H4 (cell line): ENCODE data around the gene OR8G1. TPM values are rescaled to one million over a fixed set of nuclear protein-coding genes. Genes with fewer than 3 reads are reported as not detected.
"Not testable (repeated sequence)": the region's sequence is repeated elsewhere in the genome, so short reads cannot be mapped to it uniquely, and the experiment has no call there.

ENCODE experiments used
- DNase-seq: peaks from one replicate; pipeline ENCODE4 v3.0.0-alpha.2; 2015; ENCODE audit warnings: low spot score
- total RNA-seq: library from RNA; depleted of rRNA; stranded (reverse); fragments of >200 nt; shearing (Covaris generic); gene quantifications from 2 replicates; pipeline ENCODE4 v1.2.3, GENCODE V29; 2014; rRNA removed

OR8G1 gene, protein sequence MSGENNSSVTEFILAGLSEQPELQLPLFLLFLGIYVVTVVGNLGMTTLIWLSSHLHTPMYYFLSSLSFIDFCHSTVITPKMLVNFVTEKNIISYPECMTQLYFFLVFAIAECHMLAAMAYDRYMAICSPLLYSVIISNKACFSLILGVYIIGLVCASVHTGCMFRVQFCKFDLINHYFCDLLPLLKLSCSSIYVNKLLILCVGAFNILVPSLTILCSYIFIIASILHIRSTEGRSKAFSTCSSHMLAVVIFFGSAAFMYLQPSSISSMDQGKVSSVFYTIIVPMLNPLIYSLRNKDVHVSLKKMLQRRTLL
- total RNA-seq, result not detected in 2 replicates

DNA sequence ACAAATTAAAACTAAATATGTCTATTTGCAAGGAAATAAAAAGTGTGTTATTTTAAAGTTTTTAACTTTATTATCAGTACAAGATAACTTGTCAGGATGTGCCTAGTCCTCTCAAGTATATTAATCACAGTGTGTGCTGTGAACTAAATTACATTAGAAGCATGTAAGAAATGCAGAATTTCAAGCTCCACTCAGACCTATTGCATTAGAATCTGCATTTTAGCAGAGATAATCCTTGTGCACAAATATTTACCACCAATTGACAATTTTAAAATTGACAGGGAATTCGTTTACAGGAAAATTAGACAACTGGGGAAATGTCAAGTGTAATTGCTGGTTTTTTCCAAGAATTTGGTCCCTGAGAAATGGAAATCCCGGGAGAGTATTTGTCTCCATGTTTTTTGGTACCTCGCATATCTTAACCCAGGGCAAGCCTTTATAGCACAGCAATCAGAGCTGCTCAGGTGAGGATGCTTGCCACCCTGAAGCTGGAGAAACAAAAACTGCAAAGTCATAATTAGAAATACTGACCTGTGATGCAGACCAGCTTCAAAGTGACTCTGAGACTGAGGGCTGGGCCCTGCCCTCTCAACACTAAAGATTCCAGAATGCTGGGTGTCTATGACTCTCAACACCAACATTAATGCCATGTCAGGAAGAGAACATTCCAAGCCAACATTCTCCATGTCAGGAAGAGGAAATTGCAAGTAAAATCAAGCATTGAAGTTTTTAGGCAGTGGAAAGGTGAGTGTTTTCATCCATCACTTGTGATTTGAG, at the start of gene OR8G1:
Gene OR8G1, plus strand, starts transcription at position 475 of the 777 bp plus-strand sequence. CDS start 8,581 bp downstream, outside the sequence.
- no peak for DNase-seq

DNA sequence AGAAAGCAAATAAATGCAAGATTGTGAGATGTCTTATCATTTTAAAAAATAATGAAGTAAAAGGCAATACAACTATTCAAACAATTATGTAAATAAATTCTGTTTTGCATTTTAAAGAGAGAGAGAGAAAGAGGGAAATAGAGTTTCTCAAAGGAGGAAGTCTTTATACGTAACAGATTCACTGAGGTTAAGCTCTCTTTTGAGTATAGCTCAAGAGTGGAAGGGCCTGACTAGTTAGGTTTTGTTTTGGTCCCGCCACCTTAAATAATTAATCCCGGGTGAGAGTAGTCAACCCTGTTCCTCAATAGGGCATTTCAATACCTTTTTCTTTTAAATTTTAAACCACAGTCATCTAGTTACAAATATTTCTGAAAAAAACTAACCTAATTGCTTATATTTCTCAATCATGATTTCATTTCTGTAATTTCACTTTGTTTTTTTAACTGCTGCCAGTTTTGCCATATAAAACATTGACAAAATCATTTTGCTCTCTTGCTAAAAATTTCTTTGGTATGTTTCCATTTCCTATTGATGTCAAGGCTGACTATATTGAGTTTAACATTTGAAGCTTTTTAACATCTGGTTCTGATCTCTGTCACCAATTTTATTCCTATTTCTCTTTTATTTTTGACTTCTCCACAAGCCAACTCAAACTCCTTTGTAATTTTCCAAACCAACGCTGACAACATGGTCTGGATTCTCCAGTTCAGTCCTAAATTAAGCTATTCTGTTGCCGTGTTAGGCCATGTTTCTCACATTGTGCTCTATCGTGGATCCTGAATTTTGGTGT, 47.5 kb upstream of the OR8G1 start:
- DNase-seq, result no peak

DNA sequence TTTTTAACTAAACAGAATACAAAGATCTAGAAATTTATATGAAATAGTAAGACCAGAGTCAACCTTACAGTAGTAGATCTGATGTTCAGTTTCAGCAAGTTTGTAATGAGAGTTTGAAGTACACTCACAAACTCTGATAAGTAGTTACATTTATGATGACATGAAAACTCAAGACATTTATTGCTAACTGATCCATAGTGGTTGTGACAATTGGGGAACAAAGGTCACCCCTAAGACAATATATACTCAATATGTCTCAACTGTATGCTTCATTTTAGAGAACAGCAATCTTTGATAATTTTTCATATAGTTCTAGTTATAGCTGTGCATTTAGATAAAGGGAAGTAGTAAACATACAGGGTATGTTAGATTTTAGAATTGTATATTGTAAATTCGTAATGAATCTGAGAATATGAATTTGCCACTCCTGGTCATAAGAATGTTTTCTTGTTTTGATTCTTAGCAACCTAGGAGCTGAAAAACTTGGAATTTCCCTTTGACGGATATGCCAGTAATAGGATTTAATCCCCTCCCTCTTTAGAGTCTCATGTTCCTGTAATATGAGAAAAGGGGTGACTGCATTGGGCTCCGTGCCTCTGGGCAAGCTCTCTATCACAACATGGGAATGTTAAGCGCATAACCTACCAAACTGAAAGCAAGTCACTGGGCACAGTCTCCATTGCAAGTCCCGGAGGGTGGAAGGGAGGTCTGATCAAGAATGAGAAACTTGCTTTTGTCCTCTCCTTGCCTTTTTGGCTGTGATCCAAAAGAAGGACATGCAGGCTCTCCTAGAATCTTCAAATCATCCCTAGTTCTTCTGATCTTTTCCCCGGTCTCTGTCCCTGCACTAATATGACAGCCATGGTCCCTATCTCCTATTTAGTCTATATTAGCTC, 46.4 kb upstream of the OR8G1 start:
- no peak for DNase-seq

DNA sequence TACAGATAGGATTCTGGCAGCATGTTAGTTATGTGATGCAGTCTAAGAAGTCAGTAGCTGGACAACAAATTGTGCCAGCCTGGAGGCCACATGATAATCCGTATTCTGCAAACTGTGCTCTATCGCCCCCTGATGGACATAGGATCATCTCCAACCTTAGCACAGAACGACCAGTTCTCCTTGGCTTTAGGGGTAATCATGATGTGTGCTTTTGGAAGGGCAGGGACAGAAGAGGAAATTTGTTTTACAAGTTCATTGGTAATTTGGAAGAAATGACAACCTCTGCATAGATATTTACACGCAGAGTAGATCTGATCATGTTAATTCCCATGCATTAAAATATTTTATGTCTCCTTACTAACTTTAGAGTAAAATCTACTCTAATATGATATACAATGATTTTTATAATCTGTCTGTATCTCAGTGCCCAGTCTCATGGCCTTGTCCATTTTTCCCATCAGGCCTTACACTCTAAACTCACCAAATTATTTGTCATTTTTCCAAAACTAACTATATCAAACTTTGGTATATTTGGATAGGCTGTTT, 45.6 kb upstream of the OR8G1 start:
- DNase-seq, result peak; percentile 62

DNA sequence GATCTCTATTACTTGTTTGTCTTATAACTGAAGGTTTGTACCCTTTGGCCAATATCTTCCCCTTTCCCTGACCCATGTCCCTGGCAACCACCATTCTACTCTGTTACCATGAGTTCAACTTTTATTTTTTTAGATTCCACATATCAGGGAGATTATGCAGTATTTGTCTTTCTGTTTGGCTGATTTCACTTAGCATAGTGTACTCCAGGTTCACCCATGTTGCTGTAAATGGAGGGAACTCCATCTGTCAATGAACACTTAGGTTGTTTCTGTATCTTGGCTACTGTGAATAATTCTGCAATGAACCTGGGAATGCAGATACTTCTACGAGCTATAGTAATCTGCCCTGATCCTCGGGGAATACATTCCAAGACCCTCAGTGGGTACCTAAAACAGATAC, 42.9 kb upstream of the OR8G1 start:
- no peak for DNase-seq

DNA sequence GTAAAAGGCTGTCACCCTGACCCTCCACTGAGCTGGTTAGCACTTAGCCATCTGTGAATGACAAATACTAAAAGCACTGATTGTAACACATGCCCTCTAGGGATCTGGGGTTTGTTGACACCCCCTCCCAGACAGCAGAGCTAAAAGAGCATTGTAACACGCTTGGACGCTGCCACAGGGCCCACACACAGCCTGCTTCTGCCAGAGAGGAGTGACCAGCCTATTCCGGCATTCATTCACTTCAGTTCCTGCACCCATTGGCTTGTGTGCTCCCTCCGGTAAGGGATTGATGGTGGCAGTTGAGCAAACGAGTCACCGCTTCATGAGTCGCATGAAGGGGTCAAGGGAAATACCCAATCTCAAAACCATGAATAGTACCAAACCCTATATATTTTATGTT, 42.0 kb upstream of the OR8G1 start:
- no peak for DNase-seq

DNA sequence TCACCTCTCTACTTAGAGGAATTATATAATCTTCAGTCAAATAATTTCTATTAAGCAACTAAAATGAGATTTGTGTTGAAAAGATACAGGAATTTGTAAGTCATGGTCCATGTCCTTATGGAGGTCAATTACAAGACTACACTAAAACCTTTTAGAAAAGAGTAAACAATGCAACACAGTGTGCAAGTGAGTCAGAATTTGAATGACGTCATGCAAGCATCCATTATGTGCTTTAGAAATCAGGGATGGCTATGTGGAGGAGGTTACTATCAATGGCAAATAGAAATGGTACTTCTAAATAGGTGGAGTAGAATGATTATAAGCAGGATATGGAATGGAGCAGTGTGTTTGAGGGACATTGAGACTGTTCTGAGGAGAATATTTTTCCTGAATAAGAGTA, 41.2 kb upstream of the OR8G1 start:
- DNase-seq, result peak; percentile 28

DNA sequence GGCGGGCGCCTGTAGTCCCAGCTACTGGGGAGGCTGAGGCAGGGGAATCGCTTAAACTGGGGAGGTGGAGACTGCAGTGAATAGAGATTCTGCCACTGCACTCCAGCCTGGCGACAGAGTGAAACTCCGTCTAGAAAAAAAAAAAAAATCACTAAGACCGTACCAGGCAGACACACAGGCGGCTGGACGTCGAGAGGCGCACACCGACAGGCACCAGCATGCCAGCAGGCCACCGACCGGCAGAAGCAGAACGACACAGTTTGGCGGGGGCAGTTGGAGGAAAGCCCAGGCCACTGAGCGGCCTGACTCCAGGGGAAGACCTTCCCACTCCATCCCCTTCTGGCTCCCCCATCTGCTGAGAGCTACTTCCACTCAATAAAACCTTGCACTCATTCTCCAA, 40.2 kb upstream of the OR8G1 start:
- DNase-seq, result no peak

DNA sequence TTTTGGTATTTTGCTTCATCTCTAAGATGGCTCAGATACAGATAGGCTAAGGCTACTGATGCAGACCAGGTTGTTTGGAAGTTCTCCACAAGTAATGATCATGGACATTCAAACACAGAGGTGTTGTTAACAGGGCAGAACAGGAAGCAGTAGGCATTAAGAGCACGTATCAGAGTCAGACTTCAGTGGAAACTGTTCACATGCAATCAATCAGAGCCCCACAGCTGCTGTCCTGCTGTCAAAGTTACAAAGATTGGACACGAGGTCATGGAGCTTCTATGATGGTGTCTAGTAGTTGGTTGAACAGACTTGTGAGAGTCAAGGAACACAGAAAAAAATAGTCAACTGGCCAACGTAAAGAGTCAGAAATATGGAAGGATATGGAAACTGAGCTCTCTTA, 37.9 kb upstream of the OR8G1 start:
- no peak for DNase-seq

DNA sequence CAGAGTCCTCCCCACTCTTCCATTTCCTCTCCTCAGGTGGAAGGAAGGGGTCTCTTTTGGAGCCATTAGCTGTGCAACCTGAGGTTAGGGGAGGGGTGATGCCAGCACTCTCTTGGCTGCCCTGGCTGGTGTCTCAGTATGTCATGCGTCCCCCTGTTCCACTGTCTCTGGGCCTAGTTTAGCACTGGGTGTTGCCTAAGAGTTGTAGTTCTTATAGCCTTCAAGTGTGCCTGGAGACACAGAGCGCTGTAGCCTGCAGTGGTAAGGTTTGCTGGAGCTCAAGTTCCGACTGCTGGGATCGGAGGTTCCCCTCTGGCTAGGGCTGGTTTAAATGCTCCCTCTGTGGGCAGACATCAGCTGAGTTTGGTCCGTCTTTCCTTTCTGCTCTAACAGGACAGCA, 36.9 kb upstream of the OR8G1 start:
- no peak for DNase-seq

DNA sequence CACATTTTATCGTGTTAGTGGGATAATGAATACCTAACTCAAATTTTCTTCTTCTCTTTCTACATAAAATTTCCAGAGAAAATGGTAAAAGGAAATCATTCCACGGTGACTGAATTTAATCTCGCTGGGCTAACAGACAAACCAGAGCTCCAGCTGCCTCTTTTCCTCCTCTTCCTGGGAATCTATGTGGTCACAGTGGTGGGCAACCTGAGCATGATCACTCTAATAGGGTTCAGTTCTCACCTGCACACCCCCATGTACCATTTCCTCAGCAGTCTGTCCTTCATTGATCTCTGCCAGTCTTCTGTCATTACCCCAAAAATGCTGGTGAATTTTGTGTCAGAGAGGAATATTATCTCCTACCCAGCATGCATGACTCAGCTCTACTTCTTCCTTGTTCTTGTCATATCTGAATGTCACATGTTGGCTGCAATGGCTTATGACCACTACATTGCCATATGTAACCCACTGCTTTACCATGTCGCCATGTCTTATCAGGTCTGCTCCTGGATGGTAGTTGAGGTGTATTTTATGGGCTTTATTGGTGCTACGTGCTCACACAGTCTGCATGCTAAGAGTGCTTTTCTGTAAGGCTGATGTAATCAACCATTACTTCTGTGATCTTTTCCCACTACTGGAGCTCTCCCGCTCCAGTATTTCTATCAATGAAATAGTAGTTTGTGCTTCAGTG, 33.6 kb upstream of the OR8G1 start:
- DNase-seq, result no peak

DNA sequence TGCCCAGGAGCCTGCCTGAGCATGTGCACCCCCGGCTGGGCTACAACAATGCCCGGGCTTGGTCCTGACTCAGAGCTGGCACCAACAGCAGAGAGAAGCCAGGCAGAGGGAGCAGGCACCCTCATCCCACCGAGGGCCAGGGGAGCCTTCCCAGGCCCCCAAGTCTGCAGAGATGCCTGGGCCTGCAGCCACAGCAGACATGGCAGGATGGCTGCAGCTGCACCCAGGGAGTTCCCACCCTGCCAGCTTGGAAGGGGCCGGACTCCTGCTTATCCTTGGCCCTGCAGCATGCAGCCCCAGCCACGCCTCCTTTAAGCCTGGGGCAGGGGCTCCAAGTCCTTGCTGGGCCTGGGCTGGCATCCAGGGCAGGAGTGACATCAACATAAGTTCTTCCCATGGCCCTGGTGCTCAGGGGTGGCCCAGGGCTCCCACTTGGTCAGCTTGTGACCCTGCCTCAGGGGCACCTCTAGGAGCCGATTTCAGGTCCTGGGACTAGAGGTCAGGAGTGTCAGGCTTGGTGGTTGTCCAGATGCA, 31.0 kb upstream of the OR8G1 start:
- no peak for DNase-seq

DNA sequence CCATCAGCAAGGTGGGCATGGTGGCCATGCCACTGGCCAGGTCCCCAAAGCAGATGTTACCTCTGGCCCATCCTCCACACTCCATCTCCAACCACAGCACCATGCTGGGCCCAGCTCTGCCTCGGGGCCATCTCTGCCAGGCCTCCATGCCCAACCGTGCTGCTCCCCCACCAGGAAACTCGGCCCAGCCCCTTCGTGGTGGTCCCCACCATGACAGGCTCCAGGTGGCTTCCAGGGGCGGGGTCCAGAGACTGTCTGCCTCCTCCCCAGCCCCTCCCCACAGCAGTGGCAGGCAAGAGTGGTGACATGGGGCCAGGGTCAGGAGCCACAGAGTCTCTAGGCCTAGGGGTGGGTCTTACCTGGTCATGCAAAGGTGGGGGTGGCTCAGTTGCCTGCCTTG, 30.5 kb upstream of the OR8G1 start:
- DNase-seq, result no peak

DNA sequence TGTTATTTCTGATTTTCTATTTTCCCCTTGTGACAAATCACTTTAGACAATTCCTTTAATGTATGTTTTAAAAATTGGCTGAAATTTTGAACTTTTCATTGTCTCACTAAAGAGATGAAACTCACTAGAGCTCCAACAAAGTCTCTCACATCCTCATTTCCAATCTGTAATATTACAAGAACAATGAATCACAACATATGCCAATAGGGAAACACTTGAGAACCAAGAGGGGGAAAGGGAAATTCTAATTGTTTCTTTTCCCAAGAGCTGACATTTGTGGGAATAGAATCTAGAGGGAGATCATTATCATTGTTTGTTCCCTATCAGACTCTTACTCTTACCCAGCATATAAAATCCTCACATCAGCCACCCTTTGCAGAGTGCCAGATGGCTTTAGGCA, 29.6 kb upstream of the OR8G1 start:
- no peak for DNase-seq

DNA sequence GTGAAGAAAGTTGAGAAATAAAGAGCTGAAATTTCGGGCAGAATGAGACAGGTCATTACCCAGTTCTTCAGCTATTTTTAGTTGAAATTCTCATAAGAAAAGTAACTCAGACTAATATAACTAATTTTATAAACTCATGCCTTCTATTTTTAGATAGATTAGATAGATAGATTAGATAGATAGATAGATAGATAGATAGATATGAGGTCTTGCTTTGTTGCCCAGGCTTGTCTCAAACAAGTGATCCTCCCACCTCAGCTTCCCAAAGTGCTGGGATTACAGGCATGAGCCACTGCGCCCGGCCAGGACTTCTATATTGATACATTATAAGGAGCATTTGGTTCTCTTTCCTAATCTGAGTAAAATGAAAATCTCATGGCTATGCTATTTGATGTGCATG, 26.9 kb upstream of the OR8G1 start:
- DNase-seq, result no peak

DNA sequence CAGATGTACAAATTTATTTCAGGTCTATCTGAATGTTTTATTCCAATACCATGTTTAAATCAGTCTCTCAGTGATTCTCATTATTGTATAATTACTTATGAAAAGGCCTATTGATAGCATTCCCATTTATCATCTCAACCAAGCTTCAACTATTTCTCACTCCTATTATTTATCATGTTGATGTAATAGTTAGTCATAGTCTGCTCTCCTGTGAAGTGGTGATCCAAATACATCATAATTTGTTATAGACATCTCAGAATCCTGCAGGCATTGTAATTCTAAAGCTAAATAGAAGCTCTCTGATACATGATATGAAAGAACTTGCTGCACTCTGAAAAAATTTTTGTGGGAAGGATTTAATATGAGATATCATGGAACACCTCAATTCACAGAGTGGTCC, 21.8 kb upstream of the OR8G1 start:
- DNase-seq, result no peak

DNA sequence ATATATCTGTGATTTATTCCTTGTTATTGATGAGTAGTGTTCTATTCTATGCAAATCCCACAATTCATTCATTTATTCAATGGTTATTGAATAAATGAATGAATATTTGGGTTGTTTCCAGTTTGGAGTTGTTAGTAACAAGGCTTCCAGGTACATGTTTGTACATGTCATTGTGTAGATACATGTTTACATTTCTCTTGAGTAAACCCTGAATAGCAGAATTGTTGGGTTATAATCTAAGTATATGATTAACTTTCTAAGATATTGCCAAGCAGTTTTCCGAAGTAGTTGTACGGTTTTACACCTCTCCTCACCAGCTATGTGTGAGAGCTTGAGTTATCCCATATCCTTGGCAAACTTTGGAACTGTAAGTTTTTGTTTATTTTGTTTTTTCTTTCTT, 18.5 kb upstream of the OR8G1 start:
- DNase-seq, result no peak

DNA sequence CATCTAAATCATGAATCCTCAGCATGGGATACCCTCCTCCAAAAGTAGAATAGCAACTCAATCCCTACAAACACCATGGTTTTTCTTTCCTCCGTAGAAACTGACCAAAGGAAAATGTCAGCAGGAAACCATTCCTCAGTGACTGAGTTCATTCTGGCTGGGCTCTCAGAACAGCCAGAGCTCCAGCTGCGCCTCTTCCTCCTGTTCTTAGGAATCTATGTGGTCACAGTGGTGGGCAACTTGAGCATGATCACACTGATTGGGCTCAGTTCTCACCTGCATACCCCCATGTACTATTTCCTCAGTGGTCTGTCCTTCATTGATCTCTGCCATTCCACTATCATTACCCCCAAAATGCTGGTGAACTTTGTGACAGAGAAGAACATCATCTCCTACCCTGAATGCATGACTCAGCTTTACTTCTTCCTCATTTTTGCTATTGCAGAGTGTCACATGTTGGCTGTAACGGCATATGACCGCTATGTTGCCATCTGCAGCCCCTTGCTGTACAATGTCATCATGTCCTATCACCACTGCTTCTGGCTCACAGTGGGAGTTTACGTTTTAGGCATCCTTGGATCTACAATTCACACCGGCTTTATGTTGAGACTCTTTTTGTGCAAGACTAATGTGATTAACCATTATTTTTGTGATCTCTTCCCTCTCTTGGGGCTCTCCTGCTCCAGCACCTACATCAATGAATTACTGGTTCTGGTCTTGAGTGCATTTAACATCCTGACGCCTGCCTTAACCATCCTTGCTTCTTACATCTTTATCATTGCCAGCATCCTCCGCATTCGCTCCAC, 16.1 kb upstream of the OR8G1 start:
- not testable (repeated sequence) for DNase-seq

DNA sequence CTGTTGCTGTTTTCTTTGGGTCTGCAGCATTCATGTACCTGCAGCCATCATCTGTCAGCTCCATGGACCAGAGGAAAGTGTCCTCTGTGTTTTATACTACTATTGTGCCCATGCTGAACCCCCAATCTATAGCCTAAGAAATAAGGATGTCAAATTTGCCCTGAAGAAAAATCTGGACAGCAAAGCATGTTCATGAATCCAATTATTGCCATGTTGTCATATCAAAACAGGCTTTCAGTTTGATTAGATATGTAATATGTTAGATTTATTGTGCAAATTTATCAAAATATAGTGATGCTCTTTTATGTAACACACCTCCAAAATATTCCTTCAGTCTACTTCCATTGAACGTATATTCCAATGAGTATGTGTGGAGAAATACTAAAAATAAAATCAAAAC, 15.4 kb upstream of the OR8G1 start:
- DNase-seq, result no peak
